Measurements from ENCODE around the gene SATB2.

Gene SATB2

GRCh38 chr2:199467066-199467822, 9.5 kb upstream of the SATB2 start:
- no peak overlapping the region for H3K4me3 ChIP-seq (ENCODE audit: low read depth, low read length)
- DNase-seq (ENCODE audit: low read depth): no peak

GRCh38 chr2:199466692-199467065, 8.9 kb upstream of the SATB2 start:
- DNase-seq (ENCODE audit: low read depth): no peak
- H3K4me3 ChIP-seq (ENCODE audit: low read depth, low read length): no peak overlapping the region

GRCh38 chr2:199465988-199466691, 8.4 kb upstream of the SATB2 start:
- DNase-seq (ENCODE audit: low read depth): no peak
- no peak overlapping the region for H3K4me3 ChIP-seq (ENCODE audit: low read depth, low read length)

- no peak for DNase-seq (ENCODE audit: low read depth)
- H3K4me3 ChIP-seq (ENCODE audit: low read depth, low read length): no peak overlapping the region
These were observed 7.7 kb upstream of the SATB2 start for GRCh38 chr2:199465390-199465789.

GRCh38 chr2:199464606-199465352, 7.0 kb upstream of the SATB2 start:
- H3K4me3 ChIP-seq (ENCODE audit: low read depth, low read length): no peak overlapping the region
- DNase-seq (ENCODE audit: low read depth): no peak

- H3K4me3 ChIP-seq (ENCODE audit: low read depth, low read length): peak overlapping the region; percentile 51
- DNase-seq (ENCODE audit: low read depth): no peak
These were observed 6.2 kb upstream of the SATB2 start for GRCh38 chr2:199463708-199464605.

- DNase-seq (ENCODE audit: low read depth): no peak
These were observed 5.4 kb upstream of the SATB2 start for GRCh38 chr2:199462956-199463692.

GRCh38 chr2:199462347-199462955, 4.7 kb upstream of the SATB2 start:
- DNase-seq (ENCODE audit: low read depth): no peak
- peak overlapping the region; percentile 51 for H3K4me3 ChIP-seq (ENCODE audit: low read depth, low read length)

More at GRCh38 chr2:199462956-199463692, 5.4 kb upstream of the SATB2 start:
- peak overlapping the region; percentile 51 for H3K4me3 ChIP-seq (ENCODE audit: low read depth, low read length)

GRCh38 chr2:199461711-199462346, 4.1 kb upstream of the SATB2 start:
- no peak for DNase-seq (ENCODE audit: low read depth)
- H3K4me3 ChIP-seq (ENCODE audit: low read depth, low read length): no peak overlapping the region

- H3K4me3 ChIP-seq (ENCODE audit: low read depth, low read length): peak overlapping the region; percentile 90
- no peak for DNase-seq (ENCODE audit: low read depth)
These were observed 3.3 kb upstream of the SATB2 start for GRCh38 chr2:199460846-199461710.

- DNase-seq (ENCODE audit: low read depth): no peak
- peak overlapping the region; percentile 90 for H3K4me3 ChIP-seq (ENCODE audit: low read depth, low read length)
These were observed 2.4 kb upstream of the SATB2 start for GRCh38 chr2:199460101-199460671.

- H3K4me3 ChIP-seq (ENCODE audit: low read depth, low read length): peak overlapping the region; percentile 90
These were observed 1.8 kb upstream of the SATB2 start for GRCh38 chr2:199459286-199460100.

GRCh38 chr2:199458806-199459285, 1.1 kb upstream of the SATB2 start:
- H3K4me3 ChIP-seq (ENCODE audit: low read depth, low read length): peak overlapping the region; percentile 90
- DNase-seq (ENCODE audit: low read depth): no peak

More at GRCh38 chr2:199459286-199460100, 1.8 kb upstream of the SATB2 start:
- DNase-seq (ENCODE audit: low read depth): peak; percentile 89

- H3K4me3 ChIP-seq (ENCODE audit: low read depth, low read length): peak overlapping the region; percentile 90
- no peak for DNase-seq (ENCODE audit: low read depth)
These were observed 468 bp upstream of the SATB2 start for GRCh38 chr2:199458009-199458805.
